T1000 (cell line): ENCODE measurements around the gene CCDC192.
"Not testable (repeated sequence)": the region's sequence is repeated elsewhere in the genome, so short reads cannot be mapped to it uniquely, and the experiment has no call there.

Experiments used
- DNase-seq: peaks from one replicate; lab custom pipeline; 2025; ENCODE audit warnings: mixed read lengths; lab: John Stamatoyannopoulos, UW

Gene CCDC192, protein sequence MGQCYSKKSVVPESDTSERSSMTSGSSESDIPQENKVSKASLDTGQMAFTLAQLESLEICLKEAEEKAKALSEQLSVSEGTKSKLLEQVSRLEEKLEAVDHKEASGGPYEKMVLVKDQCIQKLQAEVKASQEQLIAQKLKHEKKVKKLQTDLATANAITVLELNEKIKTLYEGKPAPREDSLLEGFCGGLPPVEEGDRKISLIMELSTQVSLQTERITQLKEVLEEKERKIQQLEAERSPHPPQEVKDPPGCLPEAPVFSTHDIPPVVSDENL

DNA sequence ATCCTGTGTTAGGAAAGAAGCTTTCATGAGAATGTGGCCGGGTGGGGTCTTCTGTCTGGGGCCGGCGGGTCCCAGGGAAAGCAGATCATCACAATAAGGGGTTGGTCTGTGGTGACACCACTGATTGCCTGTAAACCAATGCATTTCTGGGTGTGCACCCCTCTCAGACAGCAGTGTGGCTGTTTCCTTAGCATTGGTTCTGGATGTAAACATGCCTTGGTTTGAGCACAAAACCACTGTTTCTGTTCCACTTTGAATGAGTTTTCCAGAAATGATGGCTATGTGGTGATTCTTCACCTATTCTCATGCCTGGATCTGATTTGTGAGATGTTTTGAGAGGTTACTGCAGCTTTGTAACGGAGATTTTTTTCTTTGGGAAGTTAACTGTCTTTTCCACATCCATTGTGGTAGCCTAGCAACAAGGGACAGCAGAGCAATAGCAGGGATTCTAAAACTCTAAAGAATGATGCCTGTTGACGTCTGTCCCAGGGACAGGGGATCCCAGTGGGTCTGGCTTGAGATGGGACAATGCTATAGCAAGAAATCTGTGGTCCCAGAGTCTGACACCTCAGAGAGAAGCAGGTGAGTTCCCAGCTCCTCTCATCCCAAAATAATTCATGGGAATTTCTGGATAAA lies at the start of gene CCDC192:
Gene CCDC192, plus strand, starts transcription at position 466 of the 636 bp plus-strand sequence. Its CDS starts 55 bp downstream, at position 521.
- DNase-seq: no peak

DNA sequence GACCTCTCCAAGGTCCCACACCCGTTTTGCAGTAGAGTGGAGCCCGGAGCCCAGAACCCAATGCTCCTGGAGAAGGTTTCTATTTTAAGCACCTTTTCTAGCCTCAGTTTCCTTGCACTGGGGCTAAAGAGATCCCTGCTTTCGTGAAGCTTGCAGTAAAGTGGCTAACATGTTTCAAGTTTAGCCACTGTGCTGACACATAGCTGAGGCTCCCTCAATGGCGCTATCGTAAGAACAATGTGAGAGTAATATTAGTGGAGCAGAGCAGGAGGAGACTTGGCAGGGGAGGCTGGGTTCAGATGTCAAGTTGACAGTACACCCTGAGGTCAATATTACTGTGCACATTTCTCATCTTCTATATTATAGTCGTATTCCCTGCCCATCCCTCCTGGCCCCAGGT lies 46.4 kb upstream of the CCDC192 start:
- DNase-seq: no peak

GRCh38 chr5:127660047-127660733 lies 43.0 kb upstream of the CCDC192 start:
- no peak for DNase-seq

- DNase-seq: no peak
Observed at GRCh38 chr5:127664093-127664492, 39.1 kb upstream of the CCDC192 start.

DNA sequence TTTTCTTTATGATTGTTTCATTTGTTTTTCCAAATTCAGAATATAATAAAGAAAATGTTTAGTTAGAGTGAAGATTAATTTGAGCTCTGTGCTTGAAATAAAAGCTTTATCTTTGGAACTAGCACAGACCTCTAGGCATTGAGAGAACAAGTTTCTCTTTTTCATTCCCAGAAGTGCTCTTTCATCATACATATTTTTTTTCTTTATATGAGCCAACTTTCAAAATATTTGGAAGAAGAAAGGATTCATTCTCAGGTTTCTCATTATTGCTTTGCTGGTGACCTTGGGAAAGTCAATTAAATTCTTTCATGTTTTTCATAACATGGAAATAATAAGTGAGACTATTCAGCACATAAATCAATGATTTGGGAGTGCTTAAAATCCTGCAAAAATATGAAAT lies 37.5 kb upstream of the CCDC192 start:
- DNase-seq: no peak

DNA sequence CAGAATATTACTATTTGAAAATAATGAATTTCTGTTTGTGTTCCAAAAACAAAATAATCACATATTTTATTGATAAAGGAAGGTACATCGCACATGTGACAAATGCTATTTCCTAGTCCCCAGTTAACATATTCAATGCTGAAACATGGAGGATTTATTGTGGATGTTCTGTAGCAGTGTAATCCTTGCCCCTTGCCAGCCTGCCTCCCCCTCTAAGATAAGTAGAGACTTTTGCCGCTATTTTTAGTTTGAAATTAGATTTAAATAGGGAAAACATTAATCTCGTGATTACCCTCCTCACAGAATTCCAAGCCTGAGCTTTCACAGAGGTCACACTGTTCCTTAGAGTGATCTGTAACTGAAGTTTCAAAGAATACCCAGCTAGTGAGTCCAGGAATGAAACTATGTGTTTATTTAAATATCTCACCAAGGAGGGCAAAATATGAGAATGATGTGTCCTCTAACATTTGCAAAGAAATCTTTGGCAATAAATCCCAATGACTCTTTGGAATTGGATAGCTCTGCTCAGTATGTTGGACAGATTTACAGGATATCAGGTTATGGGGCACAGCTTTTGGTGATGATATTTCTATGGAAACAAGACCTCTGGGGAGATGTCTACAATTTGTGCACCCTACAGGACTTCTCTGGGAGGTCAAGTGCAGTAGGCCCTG lies 37.0 kb upstream of the CCDC192 start:
- DNase-seq: no peak

DNA sequence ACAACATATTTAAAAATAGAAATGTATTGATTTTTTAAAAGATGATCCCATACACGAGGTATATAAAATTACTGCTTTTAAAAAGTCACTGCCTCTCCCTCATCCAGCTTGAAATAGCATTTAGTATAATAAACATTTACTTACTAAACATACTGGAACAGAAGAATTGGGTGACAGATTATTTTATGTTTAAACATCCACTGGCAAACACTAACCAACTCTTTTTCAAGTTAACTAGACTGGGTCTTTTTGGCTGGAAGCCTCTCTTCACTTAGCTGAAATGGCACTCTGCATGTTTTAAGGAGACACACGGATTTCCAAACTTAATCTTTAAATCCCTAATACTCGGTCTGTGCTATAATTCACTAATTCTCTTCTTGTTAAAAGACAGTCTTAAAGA lies 35.3 kb upstream of the CCDC192 start:
- DNase-seq: no peak

DNA sequence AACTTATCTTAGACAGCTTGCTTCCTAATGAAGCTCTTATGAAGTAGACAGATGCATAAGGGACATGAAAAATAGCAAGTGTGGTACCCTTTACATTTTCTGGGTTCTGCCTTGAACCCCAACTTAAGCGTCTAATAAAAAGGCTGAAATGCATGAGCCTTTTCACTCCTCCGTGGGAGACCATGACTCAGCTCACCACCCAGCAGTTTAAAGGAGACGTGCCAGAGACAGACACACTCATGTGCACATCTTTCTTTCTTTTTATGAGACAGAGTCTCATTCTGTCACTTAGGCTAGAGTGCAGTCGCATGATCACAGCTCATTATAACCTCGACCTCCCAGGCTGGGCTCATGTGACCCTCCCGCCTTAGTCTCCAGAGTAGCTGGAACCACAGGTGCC lies 32.0 kb upstream of the CCDC192 start:
- no peak for DNase-seq

DNA sequence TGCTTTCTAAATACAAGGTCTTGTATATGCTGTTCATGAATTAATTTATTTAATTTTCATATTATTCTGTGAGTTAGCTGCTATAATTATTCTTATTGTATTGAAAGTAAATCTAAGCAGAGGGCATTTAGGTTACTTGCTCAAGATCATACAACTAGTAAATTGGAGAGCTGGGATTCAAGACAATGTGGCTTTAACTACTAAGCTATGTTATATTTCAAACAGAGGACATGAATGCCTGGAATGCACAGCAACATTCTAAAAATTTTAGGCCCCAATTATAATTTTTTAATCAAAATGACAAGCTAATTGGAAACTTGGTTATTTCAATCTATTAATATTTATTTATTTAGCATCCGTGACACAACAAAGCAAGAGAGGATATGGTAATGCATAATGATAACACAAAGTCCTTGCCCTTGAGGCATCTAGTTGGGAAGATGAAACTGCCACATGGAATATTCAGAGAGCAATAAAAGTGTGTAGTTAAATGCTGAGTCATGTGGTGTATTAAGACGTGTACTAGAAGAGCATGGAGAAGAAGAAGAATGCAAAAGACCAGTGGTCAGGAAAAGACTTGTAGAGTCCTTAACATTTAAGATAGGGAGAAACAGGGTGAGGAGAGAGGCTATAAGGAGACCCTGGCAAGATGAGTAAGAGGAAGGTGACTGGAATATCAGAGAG lies 29.9 kb upstream of the CCDC192 start:
- DNase-seq: no peak

DNA sequence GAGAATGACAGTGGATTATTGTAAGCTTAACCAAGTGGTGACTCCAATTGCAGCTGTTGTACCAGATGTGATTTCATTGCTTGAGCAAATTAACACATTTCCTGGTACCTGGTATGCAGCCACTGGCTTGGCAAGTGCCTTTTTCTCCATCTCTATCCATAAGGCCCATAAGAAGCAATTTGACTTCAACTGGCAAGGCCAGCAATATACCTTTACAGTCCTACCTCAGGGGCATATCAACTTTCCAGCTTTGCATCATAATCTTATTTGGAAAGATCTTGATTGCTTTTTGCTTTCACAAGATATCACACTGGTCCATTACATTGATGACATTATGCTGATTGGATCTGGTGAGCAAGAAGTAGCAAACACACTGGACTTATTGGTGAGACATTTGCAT lies 26.2 kb upstream of the CCDC192 start:
- DNase-seq: not testable (repeated sequence)

DNA sequence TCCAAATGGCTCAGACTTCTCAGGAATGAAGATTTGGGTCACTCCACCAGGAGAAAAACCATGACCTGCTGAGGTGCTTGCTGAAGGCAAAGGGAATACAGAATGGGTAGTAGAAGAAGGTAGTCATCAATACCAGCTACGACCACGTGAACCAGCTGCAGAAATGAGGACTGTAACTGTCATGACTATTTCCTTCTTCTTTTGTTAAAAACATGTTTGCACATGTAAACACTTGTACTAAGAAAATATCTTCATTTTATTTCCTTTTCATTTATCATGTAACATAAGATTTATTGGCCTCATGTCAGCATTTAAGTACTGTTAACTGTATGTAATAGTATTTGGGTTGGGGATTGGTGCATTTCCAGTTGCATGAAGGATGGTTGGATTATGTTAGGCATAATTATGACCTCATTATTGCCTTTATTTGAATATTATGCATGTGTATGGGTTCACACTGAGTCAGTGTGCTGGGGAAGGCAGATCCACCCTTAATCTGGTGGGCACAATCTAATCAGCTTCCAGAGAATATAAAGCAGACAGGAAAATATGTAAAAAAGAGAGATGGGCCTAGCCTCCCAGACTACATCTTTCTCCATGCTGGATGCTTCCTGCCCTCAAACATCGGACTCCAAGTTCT lies 23.4 kb upstream of the CCDC192 start:
- not testable (repeated sequence) for DNase-seq

- no peak for DNase-seq
Observed at GRCh38 chr5:127680595-127680994, 22.6 kb upstream of the CCDC192 start.

DNA sequence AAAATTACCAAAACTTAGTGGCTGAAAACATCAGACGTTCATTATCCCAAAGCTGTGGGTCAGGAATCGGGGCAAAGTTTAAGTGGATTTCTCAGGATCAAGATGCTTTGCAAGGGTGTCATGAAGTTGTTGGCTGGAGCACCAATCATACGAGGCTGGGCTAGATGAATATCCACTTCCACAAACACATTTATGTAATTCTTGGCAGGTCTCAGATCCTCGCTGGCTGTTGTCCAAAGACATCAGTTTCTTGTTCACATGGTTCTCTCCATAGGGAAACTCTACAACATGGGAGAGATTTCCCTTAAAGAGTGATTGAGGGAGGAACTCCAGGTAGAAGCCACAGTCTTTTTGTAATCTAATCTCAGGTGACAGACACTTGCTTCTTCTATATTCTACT lies 20.2 kb upstream of the CCDC192 start:
- DNase-seq: no peak

GRCh38 chr5:127684726-127685467 lies 18.3 kb upstream of the CCDC192 start:
- no peak for DNase-seq

GRCh38 chr5:127685662-127686061 lies 17.5 kb upstream of the CCDC192 start:
- DNase-seq: no peak

- no peak for DNase-seq
Observed at GRCh38 chr5:127686424-127686823, 16.8 kb upstream of the CCDC192 start.

DNA sequence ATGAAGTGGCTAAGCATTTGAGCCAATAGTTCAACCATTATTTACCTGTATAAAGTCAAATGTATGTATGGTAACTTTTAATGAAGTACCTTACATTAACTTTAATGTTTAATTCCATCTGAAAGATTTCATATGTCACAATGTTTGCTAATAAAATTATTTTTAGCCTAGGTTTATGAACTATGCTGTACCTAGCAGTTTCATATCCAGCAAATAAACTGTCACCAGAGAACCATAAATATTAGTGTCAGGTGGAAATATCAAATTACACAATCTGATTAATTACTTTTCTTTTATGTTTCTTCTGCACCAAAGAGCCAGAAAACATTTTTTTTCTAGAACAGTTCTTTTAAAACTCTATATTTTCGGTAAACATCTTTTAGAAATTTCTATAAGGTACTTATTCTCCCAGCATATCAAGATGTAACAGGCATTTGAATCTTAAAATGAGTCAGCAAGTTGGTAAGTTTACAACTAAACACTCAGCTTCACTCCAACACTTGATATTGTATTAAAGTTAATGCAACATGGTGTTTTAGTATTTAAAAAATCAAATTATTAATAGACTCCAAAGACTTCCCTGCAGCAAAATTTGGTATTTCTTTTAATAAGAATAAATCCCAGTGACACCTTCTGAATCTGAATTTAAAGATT lies 8.5 kb upstream of the CCDC192 start:
- no peak for DNase-seq

GRCh38 chr5:127695346-127695745 lies 7.8 kb upstream of the CCDC192 start:
- DNase-seq: no peak

GRCh38 chr5:127696683-127697082 lies 6.5 kb upstream of the CCDC192 start:
- DNase-seq: no peak

DNA sequence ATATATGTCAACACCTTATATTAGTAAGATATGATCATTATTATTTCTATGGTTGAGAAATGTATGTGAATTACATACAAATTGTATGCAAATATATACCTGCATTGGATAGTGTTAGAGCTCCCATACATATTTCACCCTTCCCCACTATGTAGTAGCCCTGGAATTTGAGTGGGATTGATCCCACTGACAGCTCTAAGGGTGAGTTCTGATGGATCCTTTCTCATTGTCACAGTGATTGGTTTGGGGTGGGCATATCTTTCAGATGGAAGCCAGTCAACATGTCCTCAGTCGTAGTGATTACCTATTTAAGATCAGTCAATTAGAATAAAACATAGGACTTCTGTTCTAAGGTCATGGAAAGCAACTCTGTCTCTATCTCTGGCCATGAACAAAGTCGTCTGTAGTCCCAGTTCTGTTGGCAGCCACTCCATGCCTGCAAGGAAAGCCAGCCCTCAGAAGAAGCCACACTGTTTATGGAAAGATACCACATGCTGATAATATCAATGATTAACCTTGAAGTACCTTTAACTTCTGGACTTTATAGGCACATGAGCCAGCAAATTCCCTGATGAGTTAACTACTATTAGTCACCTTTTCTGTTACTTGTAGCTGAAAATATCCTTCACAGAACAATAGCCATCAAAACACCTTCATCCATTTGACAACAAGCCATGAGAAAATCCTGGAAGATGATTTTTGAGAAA lies 5.1 kb upstream of the CCDC192 start:
- DNase-seq: no peak
